ENCODE results near the gene REM1. TPM values are rescaled to one million over a fixed set of nuclear protein-coding genes. Genes with fewer than 3 reads are reported as not detected.
A peak's percentile ranks its signal among the peaks of the same experiment; 100 is the strongest.

Gene REM1
- total RNA-seq, 2 donors from 2014 or later: 1.3 to 4.9 TPM

DNA sequence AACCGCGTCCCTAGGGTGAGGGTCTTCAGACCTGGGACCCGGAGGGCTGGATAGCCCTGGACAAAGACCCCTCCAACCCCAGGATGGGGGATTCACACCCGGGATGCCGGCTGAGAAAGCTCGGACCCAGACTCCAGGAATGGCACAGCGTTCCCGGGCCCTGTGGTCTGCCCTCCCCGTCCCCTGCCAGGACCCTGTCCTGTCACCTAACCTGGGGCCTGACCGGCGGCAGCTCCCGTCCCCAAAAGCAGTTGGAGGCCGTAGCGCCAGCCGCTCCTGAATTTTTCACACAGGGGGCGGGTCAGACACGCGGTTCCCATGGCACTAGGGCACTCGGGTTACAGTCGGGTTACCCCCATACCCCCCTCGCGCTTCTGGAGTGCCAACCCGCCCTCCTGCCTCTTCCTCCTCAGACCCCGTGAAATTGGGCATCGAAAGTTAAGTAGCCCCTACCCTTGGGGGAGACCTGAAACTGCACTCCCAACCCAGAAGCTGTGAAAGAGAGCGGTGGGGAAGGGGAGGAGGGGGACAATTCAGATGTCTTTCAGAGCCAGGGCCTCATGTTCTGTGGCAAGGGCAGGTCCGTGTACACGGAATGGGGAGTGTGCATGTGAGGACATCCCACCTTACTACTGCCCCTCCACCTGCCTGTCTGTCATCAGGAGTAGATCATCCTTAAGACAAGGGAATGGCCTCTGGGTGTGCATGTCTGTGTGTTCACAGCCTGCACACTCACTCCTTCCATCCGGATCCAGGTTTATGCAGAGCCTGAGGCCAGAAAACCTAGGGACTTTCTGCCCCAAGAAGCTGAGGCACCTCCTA is 595 bp downstream of the REM1 start:
- no peaks in the 10 kb centered on the region for H3K9me3 ChIP-seq
- peak overlapping the region; percentile 22 to 23 for H3K4me3 ChIP-seq
- no peaks in the 10 kb centered on the region for H3K36me3 ChIP-seq
- WGBS: 3% methylated on average over 29 of the region's 29 CpGs
- DNase-seq (ENCODE audit: low spot score): no peak
- peak overlapping the region; percentile 11 to 17 for H3K27ac ChIP-seq
- H3K27me3 ChIP-seq (replicated peaks; ENCODE audit: insufficient read depth): peaks cover 17% of the 10 kb centered on the region
- no peaks in the 10 kb centered on the region for H3K4me1 ChIP-seq (replicated peaks)
- intact Hi-C loops (cut with DNase I): no loop called here
- TF ChIP-seq POLR2A (IDR thresholded peaks at IDR 0.05): no peak
- TF ChIP-seq POLR2AphosphoS5 (IDR thresholded peaks at IDR 0.05): no peak
- TF ChIP-seq, protein P1, sequence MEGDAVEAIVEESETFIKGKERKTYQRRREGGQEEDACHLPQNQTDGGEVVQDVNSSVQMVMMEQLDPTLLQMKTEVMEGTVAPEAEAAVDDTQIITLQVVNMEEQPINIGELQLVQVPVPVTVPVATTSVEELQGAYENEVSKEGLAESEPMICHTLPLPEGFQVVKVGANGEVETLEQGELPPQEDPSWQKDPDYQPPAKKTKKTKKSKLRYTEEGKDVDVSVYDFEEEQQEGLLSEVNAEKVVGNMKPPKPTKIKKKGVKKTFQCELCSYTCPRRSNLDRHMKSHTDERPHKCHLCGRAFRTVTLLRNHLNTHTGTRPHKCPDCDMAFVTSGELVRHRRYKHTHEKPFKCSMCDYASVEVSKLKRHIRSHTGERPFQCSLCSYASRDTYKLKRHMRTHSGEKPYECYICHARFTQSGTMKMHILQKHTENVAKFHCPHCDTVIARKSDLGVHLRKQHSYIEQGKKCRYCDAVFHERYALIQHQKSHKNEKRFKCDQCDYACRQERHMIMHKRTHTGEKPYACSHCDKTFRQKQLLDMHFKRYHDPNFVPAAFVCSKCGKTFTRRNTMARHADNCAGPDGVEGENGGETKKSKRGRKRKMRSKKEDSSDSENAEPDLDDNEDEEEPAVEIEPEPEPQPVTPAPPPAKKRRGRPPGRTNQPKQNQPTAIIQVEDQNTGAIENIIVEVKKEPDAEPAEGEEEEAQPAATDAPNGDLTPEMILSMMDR (IDR thresholded peaks at IDR 0.05): no peak

DNA sequence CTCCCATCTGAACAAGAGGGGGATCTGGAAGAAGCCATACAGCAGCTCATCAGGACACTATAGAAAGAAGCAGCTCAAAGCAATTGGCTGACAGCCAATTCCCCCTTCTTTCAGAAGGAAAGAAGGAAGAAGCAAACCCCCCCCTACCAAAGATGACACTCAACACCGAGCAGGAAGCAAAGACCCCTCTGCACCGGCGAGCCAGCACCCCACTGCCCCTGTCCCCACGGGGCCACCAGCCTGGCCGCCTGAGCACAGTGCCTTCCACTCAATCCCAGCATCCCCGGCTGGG is 1.2 kb downstream of the REM1 start:
- H3K9me3 ChIP-seq: no peaks in the 10 kb centered on the region
- H3K27ac ChIP-seq: no peak overlapping the region
- no peaks in the 10 kb centered on the region for H3K36me3 ChIP-seq
- intact Hi-C loops (cut with DNase I): no loop called here
- no peak for DNase-seq (ENCODE audit: low spot score)
- 48% methylated on average over 6 of the region's 6 CpGs for WGBS
- TF ChIP-seq, protein P1 (IDR thresholded peaks at IDR 0.05): no peak
- no peak for TF ChIP-seq POLR2A (IDR thresholded peaks at IDR 0.05)
- no peak for TF ChIP-seq POLR2AphosphoS5 (IDR thresholded peaks at IDR 0.05)
- no peaks in the 10 kb centered on the region for H3K4me1 ChIP-seq (replicated peaks)
- no peak overlapping the region for H3K4me3 ChIP-seq
- H3K27me3 ChIP-seq (replicated peaks; ENCODE audit: insufficient read depth): peaks cover 17% of the 10 kb centered on the region

DNA sequence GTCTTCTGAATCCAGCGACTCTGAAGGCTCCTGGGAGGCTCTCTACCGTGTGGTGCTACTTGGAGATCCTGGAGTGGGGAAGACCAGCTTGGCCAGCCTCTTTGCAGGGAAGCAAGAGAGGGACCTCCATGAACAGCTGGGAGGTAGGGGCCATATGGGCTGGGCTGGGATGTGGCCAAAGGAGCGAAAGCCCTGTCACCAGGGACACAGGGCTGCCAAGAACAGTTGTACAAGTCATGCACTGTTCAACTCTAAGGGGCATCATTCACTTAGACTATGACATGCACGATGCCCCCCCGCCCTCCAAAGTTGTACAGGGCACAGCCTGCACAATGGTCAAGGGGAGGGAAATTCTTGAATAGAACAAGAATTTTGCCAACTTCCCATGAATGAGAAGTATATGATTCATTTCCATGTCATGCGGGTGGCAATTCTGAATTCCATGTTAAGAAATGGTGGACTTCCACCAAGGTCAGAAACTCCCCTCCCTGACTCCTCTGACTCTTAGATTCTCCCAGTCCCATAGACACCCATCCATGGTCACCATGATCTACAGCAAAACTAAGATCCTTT is 1.6 kb downstream of the REM1 start:
- Histone ChIP-seq H3K9me3 (no peaks in the 10 kb centered on the region), H3K4me1 (replicated peaks) (no peaks in the 10 kb centered on the region), H3K27ac (no peak overlapping the region), H3K4me3 (no peak overlapping the region), H3K36me3 (no peaks in the 10 kb centered on the region), H3K27me3 (replicated peaks; ENCODE audit: insufficient read depth) (peaks cover 17% of the 10 kb centered on the region)
- intact Hi-C loops (cut with DNase I): no loop called here
- DNase-seq (ENCODE audit: low spot score): no peak
- WGBS: 58% methylated on average over 6 of the region's 6 CpGs
- TF ChIP-seq, protein P1 (IDR thresholded peaks at IDR 0.05): no peak
- TF ChIP-seq POLR2AphosphoS5 (IDR thresholded peaks at IDR 0.05) (no peak), POLR2A (IDR thresholded peaks at IDR 0.05) (no peak)

DNA sequence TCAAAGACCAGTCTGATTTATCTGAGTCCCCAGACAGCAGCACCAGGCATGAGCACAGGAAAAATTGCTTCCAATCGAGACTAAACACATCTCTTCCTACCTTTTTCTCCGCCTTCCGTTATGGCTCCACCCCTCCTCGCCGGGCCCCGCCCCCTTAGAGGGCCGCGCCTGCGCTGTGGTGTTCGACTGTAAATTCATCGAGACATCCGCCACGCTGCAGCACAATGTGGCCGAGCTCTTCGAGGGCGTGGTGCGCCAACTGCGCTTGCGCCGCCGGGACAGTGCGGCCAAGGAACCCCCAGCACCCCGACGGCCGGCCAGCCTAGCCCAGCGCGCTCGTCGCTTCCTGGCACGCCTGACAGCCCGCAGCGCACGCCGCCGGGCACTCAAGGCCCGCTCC is 8.9 kb downstream of the REM1 start:
- intact Hi-C loops (cut with DNase I): no loop called here
- no peak for TF ChIP-seq POLR2AphosphoS5 (IDR thresholded peaks at IDR 0.05)
- TF ChIP-seq, protein P1 (IDR thresholded peaks at IDR 0.05): no peak
- TF ChIP-seq POLR2A (IDR thresholded peaks at IDR 0.05): no peak
- no peak overlapping the region for H3K27ac ChIP-seq
- no peak for DNase-seq (ENCODE audit: low spot score)
- no peaks in the 10 kb centered on the region for H3K4me1 ChIP-seq (replicated peaks)
- WGBS: 41% methylated on average over 31 of the region's 36 CpGs
- H3K9me3 ChIP-seq: no peaks in the 10 kb centered on the region
- H3K36me3 ChIP-seq: no peaks in the 10 kb centered on the region
- H3K4me3 ChIP-seq: no peak overlapping the region
- peaks cover 3% of the 10 kb centered on the region for H3K27me3 ChIP-seq (replicated peaks; ENCODE audit: insufficient read depth)
